Testis (tissue), 3 donors: Measurements from ENCODE around the gene LRMDA. TPM values are rescaled to one million over a fixed set of nuclear protein-coding genes. Genes with fewer than 3 reads are reported as not detected.

Source experiments
- DNase-seq: peaks from one replicate; pipeline ENCODE4 v3.0.0-alpha.2; 2019
- H3K27ac ChIP-seq, 2 donors: fragments of 200-600 bp; sonication (generic); one replicate each; pipeline ENCODE4 v1.5.1; 2019
- H3K27me3 ChIP-seq: fragments of 200-600 bp; sonication (generic); one replicate; pipeline ENCODE4 v1.5.1; 2019
- H3K36me3 ChIP-seq: fragments of 200-600 bp; sonication (generic); one replicate; pipeline ENCODE4 v1.5.1; 2017; ENCODE audit warnings: low read depth; ENCODE audit errors: missing control alignments
- H3K4me1 ChIP-seq: fragments of 200-600 bp; sonication (generic); one replicate; pipeline ENCODE4 v1.5.1; 2019
- H3K4me3 ChIP-seq, 2 donors: fragments of 200-600 bp; sonication (generic); one replicate each; pipeline ENCODE4 v1.5.1; 2017 to 2019
- H3K9me3 ChIP-seq: fragments of 200-600 bp; sonication (generic); one replicate; pipeline ENCODE4 v1.5.1; 2017
- CTCF ChIP-seq, 3 experiments: fragments of 450-650 bp in 2 of 3; fragments of 200-600 bp in 1 of 3; sonication (generic) in 1 of 3; IDR thresholded peaks; one replicate each; pipeline ENCODE4 v1.5.1; 2016 to 2019; ENCODE audit warnings: antibody characterized with exemption in 3 of 3, mild to moderate bottlenecking in 2 of 3, moderate library complexity in 1 of 3
- POLR2A ChIP-seq: fragments of 450-650 bp; IDR thresholded peaks from one replicate; pipeline ENCODE4 v1.6.1; 2017; ENCODE audit warnings: antibody characterized with exemption, mild to moderate bottlenecking, moderate library complexity
- WGBS, 2 donors: methylation state at CpG; one replicate each; pipeline ENCODE4 v1.1.5; 2018; 5-methylcytosine and 5-hydroxymethylcytosine counted together
- intact Hi-C: fragments of 100-400 bp; cut with DNase I; formaldehyde crosslinking; loops from one replicate; pipeline ENCODE4 v1.15.1; 2023; ENCODE audit warnings: low total_unique reads
- polyA plus RNA-seq: library from polyadenylated mRNA; stranded (reverse); fragments of 350-450 nt; fragmentation: Illumina TruSeq; extraction: RNeasy Lipid Tissue Mini Kit (QIAGEN cat#74804); gene quantifications from one replicate; pipeline ENCODE4 v1.2.3, GENCODE V29; 2014; ENCODE audit warnings: low read depth, low replicate concordance; ENCODE audit not compliant: insufficient read depth
- total RNA-seq, 2 donors: library from RNA; depleted of rRNA; stranded (reverse); fragments of >200 nt; gene quantifications; one replicate each; pipeline ENCODE4 v1.2.3, GENCODE V29; 2016

The LRMDA gene
- total and polyA plus RNA-seq, 3 donors from 2014 or later: 7.6 to 13.8 (median 10.6) TPM

GRCh38 chr10:75593692-75594556 is 162.5 kb downstream of the LRMDA start:
- no peak overlapping the region for H3K27ac ChIP-seq
- no peak for TF ChIP-seq POLR2A
- TF ChIP-seq CTCF (IDR thresholded peaks at IDR 0.05): no peak
- no peaks in the 10 kb centered on the region for H3K27me3 ChIP-seq
- no peak overlapping the region for H3K4me3 ChIP-seq
- no peak for DNase-seq
- intact Hi-C loops: no loop called here
- no peaks in the 10 kb centered on the region for H3K36me3 ChIP-seq
- H3K9me3 ChIP-seq: no peaks in the 10 kb centered on the region
- H3K4me1 ChIP-seq: no peaks in the 10 kb centered on the region
- 72 to 86% methylated on average over 13 to 14 of the region's 14 CpGs for WGBS, 2 donors

DNA sequence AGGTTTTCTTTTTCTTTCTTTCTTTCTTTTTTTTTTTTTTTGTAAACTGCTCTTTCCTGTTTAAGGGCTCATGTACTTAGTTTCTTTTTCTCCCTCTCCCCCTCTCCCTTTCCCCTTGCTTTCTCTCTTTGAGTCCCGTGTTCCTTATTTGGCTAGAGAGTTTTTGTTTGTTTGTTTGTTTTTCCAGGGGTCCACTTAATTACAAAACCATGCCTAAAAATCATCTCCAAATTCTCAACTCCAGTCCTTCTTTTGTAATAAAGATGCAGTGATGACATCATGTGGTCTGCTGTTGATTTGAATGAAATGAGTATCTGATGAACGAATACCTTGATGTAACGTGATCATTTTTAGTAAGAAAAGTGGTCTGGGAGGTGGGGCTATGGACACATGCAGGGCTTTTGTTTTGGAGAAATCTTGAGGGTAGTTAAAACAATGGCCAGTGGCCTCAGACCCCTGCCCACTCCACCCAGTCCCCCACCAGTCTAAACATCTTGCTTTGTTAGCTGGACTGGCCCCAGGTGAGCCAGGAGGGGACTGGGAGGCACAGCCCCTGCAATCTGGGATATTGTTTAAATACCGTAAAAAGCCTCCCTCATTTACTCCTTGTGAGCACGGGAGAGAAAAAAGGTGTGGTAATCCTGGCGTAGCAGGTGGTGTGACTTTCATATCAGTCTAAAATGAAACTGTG is 165.7 kb downstream of the LRMDA start:
- H3K27me3 ChIP-seq: no peaks in the 10 kb centered on the region
- no peak overlapping the region for H3K27ac ChIP-seq
- intact Hi-C loops: no loop called here
- no peaks in the 10 kb centered on the region for H3K9me3 ChIP-seq
- H3K4me1 ChIP-seq: no peaks in the 10 kb centered on the region
- no peaks in the 10 kb centered on the region for H3K36me3 ChIP-seq
- no peak overlapping the region for H3K4me3 ChIP-seq
- TF ChIP-seq CTCF (IDR thresholded peaks at IDR 0.05) (no peak), POLR2A (no peak)
- DNase-seq: no peak
- WGBS, 2 donors: 72 to 77% methylated on average over 6 of the region's 6 CpGs

DNA sequence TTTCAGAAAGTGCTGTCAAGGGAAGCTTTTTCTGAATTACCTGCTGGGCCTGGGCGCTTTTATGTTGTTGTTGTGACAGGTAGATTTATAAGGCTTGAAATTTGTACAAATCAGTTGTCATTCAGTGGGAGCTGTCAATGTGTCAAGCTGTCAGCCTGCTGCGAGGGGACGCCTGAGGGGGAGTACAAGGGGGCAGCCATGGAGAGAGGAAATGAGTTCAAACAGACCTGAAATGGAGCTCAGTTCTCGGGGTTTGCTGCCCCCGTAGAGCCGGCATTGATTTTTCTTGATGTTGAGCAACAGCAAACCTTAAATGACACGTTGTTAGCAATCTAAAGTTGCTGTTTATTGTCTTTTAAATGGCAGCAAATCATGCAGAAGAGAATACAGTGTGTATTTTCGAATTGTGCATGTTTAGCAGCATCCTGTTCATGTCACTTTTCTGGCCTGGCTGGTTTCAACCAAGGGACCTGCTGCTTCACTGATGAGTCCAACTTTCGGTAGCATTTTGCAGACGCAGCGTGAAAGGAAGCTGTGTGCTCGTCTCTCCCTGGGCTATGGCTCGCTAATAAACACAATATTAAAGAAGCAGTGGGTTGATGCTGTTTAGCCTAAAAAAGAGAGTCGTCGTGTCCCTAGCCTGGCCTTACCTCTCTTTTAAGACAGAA is 166.5 kb downstream of the LRMDA start:
- 85 to 88% methylated on average over 15 of the region's 15 CpGs for WGBS, 2 donors
- H3K27me3 ChIP-seq: no peaks in the 10 kb centered on the region
- no peaks in the 10 kb centered on the region for H3K36me3 ChIP-seq
- no peak overlapping the region for H3K4me3 ChIP-seq
- intact Hi-C loops: no loop called here
- H3K4me1 ChIP-seq: no peaks in the 10 kb centered on the region
- H3K9me3 ChIP-seq: no peaks in the 10 kb centered on the region
- TF ChIP-seq CTCF (IDR thresholded peaks at IDR 0.05) (no peak), POLR2A (no peak)
- no peak overlapping the region for H3K27ac ChIP-seq
- DNase-seq: no peak

GRCh38 chr10:75598998-75599397 is 167.6 kb downstream of the LRMDA start:
- DNase-seq: no peak
- no peak for TF ChIP-seq CTCF (IDR thresholded peaks at IDR 0.05)
- no peak for TF ChIP-seq POLR2A
- no peak overlapping the region for H3K4me3 ChIP-seq
- no peaks in the 10 kb centered on the region for H3K36me3 ChIP-seq
- 88 to 96% methylated on average over 5 of the region's 5 CpGs for WGBS, 2 donors
- intact Hi-C loops: no loop called here
- H3K27me3 ChIP-seq: no peaks in the 10 kb centered on the region
- no peak overlapping the region for H3K27ac ChIP-seq
- no peaks in the 10 kb centered on the region for H3K4me1 ChIP-seq
- H3K9me3 ChIP-seq: no peaks in the 10 kb centered on the region
